Epithelial cell of prostate (primary cell): ENCODE data around the gene LMBRD1.
"Not testable (repeated sequence)": the region's sequence is repeated elsewhere in the genome, so short reads cannot be mapped to it uniquely, and the experiment has no call there.

Source experiments
- DNase-seq: peaks from one replicate; pipeline ENCODE4 v3.0.0-alpha.2; 2011; ENCODE audit warnings: low read depth, low spot score
- H3K27ac ChIP-seq: fragments of 450-650 bp; 2 replicates; pipeline ENCODE4 v1.5.1; 2017; ENCODE audit warnings: mild to moderate bottlenecking

The LMBRD1 gene

GRCh38 chr6:69801225-69801624, 4.4 kb upstream of the LMBRD1 start:
- no peak for DNase-seq
- H3K27ac ChIP-seq: no peak overlapping the region

- H3K27ac ChIP-seq: not testable (repeated sequence)
Observed at GRCh38 chr6:69798796-69799195, 2.0 kb upstream of the LMBRD1 start.

DNA sequence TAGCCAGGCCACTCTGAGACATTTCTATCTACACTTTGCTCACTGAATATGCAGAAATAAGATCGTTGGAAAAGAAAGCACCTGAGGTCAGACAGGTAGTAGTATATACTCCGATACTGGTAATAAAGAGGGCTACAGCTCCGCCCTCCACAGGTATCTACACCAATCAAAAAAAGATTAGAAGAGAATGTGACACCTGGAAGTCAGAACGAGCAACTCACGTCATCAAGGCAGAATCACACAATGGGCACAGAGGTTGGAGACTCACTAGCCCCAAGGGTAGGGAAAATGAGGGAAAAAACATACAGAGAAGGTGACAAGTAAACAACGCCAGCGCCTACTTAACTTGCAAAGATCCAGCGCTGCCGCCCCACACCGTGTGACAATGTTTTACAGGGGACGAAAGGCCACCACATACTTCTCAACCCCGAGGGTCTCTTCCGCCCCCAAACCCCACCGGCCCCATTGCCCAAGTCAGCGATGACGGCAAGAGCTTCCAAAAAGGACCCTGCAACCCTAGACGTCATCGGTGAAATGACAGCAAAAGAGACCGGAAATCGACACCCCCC, 653 bp downstream of the LMBRD1 start:
- DNase-seq: peak; percentile 70
- H3K27ac ChIP-seq: peak overlapping the region; percentile 80

More at GRCh38 chr6:69798796-69799195, 2.0 kb upstream of the LMBRD1 start:
- DNase-seq: not testable (repeated sequence)

GRCh38 chr6:69795469-69796072, 1.2 kb downstream of the LMBRD1 start:
- DNase-seq: no peak
- peak overlapping the region; percentile 80 for H3K27ac ChIP-seq

- no peak overlapping the region for H3K27ac ChIP-seq
- no peak for DNase-seq
Observed at GRCh38 chr6:69792292-69792691, 4.5 kb downstream of the LMBRD1 start.

DNA sequence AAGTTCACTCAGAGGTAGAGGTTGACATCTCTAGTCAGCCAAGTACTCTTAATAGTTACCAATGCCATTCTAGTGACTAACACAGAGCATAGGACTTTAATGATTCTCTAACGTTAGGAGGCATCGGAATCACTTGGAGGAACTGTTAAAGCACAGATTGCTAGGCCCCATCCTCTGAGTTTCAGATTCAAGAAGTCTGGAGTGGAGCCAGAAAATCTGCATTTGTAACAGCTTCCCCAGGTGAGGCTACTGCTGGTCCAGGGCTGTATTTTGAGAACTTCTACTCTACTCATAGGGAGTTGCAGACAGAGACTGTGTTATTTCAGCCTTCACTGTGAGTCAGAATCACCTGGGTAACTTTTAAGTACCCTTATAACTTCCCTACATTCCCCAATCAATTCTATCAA, 5.7 kb downstream of the LMBRD1 start:
- DNase-seq: no peak
- peak overlapping the region; percentile 6 for H3K27ac ChIP-seq

- no peak for DNase-seq
- H3K27ac ChIP-seq: no peak overlapping the region
Observed at GRCh38 chr6:69790629-69791028, 6.2 kb downstream of the LMBRD1 start.

GRCh38 chr6:69789578-69789977, 7.2 kb downstream of the LMBRD1 start:
- H3K27ac ChIP-seq: no peak overlapping the region
- no peak for DNase-seq

GRCh38 chr6:69787436-69787835, 9.4 kb downstream of the LMBRD1 start:
- not testable (repeated sequence) for DNase-seq, H3K27ac ChIP-seq

GRCh38 chr6:69785697-69786096, 11.1 kb downstream of the LMBRD1 start:
- H3K27ac ChIP-seq: no peak overlapping the region
- no peak for DNase-seq

DNA sequence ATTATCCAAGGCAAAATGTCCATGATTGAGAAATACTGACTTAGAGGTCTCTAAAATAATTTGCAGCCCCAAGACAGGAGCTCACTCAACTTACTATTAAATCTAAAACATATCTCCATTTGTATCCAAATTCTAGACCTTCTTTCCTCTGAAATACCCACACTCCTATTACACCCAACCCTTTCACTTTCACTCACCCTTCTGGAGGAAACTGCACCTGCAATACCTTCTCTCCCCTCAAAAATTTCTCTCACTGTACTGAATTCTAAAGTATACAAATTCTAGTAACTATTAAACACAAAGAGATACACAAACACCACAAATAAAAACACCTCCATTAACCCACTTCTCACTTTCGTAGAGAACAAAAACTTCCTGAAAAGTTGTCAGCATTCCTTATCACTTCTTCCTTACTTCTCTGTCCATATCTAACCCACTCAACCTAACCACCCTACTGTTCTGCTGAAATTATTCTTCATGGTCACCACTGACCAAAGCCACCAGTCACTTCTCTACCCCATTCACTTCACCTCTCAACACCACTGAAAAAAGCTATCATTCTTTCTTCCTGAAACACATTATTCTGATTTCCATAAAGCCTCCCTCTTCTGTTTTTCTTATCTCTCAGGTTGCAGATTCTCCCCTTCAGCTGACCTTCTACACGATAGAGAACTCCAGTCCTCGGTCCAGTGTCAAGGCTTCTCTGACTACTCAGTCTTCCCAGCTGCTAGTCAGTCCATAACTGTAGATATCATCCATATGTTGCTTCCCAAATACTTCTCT, 12.0 kb downstream of the LMBRD1 start:
- DNase-seq: no peak
- no peak overlapping the region for H3K27ac ChIP-seq

- DNase-seq: no peak
Observed at GRCh38 chr6:69783108-69783507, 13.7 kb downstream of the LMBRD1 start.

DNA sequence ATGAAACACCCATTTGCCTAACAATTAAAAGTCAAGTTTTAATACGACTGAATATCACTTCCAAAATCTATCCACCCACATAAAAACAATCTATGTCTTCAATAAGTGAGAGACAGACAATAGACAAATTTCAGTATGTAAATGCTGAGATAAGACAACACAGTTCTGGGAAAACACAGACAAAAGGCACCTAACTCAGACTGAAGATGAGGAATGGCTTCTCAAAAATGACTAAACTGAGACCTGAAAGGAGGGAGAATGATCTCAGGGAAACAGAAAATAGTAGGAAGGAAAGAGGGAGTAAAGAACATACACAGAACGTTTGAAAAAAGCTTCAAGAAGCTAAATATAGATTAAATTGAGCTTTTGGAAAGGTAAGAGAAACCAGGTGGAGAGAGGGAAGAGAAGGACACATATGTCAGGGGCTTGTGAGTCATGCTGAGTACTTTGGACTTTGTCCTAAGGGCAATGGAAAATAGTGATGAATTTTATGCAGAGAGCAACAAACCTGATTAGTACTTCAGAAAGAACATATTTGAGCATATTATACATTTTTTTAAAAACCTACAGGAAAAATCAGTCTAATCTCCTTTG, 16.1 kb downstream of the LMBRD1 start:
- no peak for DNase-seq
- no peak overlapping the region for H3K27ac ChIP-seq

More at GRCh38 chr6:69783108-69783507, 13.7 kb downstream of the LMBRD1 start:
- H3K27ac ChIP-seq: no peak overlapping the region

- no peak overlapping the region for H3K27ac ChIP-seq
- DNase-seq: no peak
Observed at GRCh38 chr6:69775941-69776340, 20.9 kb downstream of the LMBRD1 start.

DNA sequence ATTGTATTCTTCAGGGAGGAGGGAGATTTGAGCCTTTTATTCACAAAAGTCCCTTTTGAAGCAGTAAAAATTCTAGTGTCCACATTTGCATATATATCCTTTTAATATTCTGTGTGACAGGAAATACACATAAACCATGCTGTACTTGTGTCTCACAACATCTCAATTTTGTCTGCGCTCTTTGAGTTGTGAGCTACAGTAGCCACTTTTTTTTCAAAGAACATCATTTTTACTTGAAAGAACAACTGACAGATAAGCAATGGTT, 21.3 kb downstream of the LMBRD1 start:
- no peak overlapping the region for H3K27ac ChIP-seq
- no peak for DNase-seq

GRCh38 chr6:69774740-69775584, 21.8 kb downstream of the LMBRD1 start:
- no peak overlapping the region for H3K27ac ChIP-seq
- no peak for DNase-seq

- DNase-seq: no peak
- H3K27ac ChIP-seq: no peak overlapping the region
Observed at GRCh38 chr6:69771158-69771906, 25.5 kb downstream of the LMBRD1 start.

DNA sequence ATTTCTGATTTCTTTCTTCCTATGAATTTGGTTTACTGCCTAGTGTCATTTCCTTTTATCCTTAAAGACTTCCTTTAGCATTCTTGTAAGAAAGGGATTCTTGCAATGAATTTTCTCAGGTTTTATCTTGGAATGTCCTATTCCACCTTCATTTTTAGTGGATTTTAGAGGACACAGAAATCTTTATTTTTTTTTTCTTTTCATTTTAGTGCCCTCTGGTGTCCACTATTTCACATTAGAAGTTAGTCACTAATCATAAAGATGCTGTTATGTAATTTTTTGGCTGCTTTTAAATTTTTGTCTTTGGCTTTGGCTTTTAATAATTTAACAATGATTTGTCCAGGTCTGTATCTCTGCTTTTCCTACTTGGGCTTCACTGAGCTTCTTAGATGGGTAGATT, 28.1 kb downstream of the LMBRD1 start:
- no peak overlapping the region for H3K27ac ChIP-seq
- DNase-seq: no peak

DNA sequence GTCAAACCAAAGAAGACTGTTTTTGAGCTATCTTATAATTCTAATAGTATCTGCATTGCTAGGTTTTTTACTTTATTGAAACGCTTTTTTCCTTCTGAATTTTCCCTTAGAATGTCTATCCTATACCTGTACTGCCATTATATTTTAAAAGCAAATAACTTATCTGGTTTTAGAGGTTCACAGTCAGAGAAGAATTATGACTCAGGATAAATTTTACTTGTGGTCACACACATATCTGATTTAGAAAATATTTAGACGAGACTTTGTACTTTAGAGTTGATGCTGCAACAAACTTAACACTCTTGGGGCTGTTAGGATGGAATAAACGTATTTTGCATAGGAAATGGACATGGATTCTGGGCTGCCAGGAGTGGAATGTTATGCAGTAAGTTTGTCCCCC, 33.0 kb downstream of the LMBRD1 start:
- DNase-seq: no peak

DNA sequence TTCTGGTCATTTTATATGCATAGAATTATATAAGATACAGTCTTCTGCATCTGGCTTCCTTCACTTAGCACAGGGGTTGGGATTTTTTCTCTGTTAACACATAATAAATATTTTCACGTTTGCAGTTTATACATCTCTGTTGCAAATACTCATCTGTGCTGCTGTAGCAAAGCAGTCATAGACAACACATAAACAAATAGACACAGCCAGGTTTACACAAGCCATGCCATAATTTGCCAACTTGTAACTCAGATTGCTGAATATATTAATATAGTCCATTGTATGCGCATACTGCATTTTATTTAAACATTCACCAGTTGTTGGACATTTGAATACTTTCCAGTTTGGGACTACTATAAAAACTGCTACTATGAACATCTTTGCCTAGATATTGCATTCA, 35.0 kb downstream of the LMBRD1 start:
- DNase-seq: no peak
- no peak overlapping the region for H3K27ac ChIP-seq

More for the DNA sequence above, 33.0 kb downstream of the LMBRD1 start:
- H3K27ac ChIP-seq: no peak overlapping the region
